Caco-2 (cell line): Measurements from ENCODE around the gene AGBL5. TPM values are rescaled to one million over a fixed set of nuclear protein-coding genes. Genes with fewer than 3 reads are reported as not detected.

Experiments
- BruUV-seq: library from RNA; stranded (reverse); fragments of 400-500 nt; replicated peaks from 2 replicates; lab custom pipeline; 2021; lab: Mats Ljungman, UMichigan
- CTCF ChIA-PET: fragments of 300-600 bp; sonication (Branson Sonifier 250); formaldehyde crosslinking; loops from one replicate; lab custom pipeline; 2022; ENCODE audit warnings: antibody characterized with exemption; lab: Charles Lee
- POLR2A ChIA-PET: fragments of 300-600 bp; sonication (Branson Sonifier 250); formaldehyde crosslinking; loops from one replicate; lab custom pipeline; 2022; ENCODE audit warnings: antibody characterized with exemption; lab: Charles Lee
- DNase-seq, 2 experiments: peaks; one replicate each; pipeline versions ENCODE4 v3.0.0 to v3.0.0-alpha.2; 2020 to 2022
- H3K27me3 ChIP-seq: replicated peaks from 2 replicates; pipeline ENCODE4 v1.6.0; 2011; ENCODE audit warnings: low read length; ENCODE audit not compliant: control insufficient read depth, insufficient read depth
- H3K36me3 ChIP-seq: 2 replicates; pipeline ENCODE4 v1.5.1; 2011; ENCODE audit warnings: low read length; ENCODE audit not compliant: control insufficient read depth, insufficient read depth
- H3K4me1 ChIP-seq: fragments of 250-450 bp; sonication (Bioruptor Pico); 2 replicates; pipeline ENCODE4 v1.5.1; 2020; ENCODE audit warnings: mild to moderate bottlenecking
- H3K4me3 ChIP-seq: 2 replicates; pipeline ENCODE4 v1.5.1; 2011; ENCODE audit warnings: low read depth, mild to moderate bottlenecking, control low read depth, low read length
- H3K9me3 ChIP-seq: fragments of 250-450 bp; sonication (Bioruptor Pico); 2 replicates; pipeline ENCODE4 v1.5.1; 2020; ENCODE audit warnings: mild to moderate bottlenecking, moderate library complexity
- H3K27ac Mint-ChIP-seq: one replicate; pipeline ENCODE4 v1.8.0; 2022; ENCODE audit warnings: mixed read lengths; ENCODE audit not compliant: unreplicated experiment
- H3K27me3 Mint-ChIP-seq: one replicate; pipeline ENCODE4 v1.8.0; 2022; ENCODE audit warnings: mixed read lengths; ENCODE audit not compliant: insufficient read depth, unreplicated experiment
- H3K36me3 Mint-ChIP-seq: one replicate; pipeline ENCODE4 v1.8.0; 2022; ENCODE audit warnings: mild to moderate bottlenecking, mixed read lengths; ENCODE audit not compliant: insufficient read depth, unreplicated experiment
- H3K4me1 Mint-ChIP-seq: one replicate; pipeline ENCODE4 v1.8.0; 2022; ENCODE audit warnings: low read depth, mixed read lengths; ENCODE audit not compliant: unreplicated experiment
- H3K4me3 Mint-ChIP-seq: one replicate; pipeline ENCODE4 v1.8.0; 2022; ENCODE audit warnings: mild to moderate bottlenecking, moderate library complexity, mixed read lengths; ENCODE audit not compliant: unreplicated experiment
- H3K9me3 Mint-ChIP-seq: one replicate; pipeline ENCODE4 v1.8.0; 2022; ENCODE audit warnings: mixed read lengths; ENCODE audit not compliant: unreplicated experiment
- CTCF ChIP-seq, 2 experiments: fragments of 200-600 bp in 1 of 2; IDR thresholded peaks; 1 replicate in 1 of 2; 2 replicates in 1 of 2; pipeline versions ENCODE4 v1.5.1 to v1.8.0; 2011 to 2022; ENCODE audit warnings: antibody characterized with exemption in 1 of 2, control low read depth in 1 of 2, inconsistent platforms in 1 of 2, low read depth in 1 of 2, low read length in 1 of 2, mild to moderate bottlenecking in 1 of 2, moderate library complexity in 1 of 2; ENCODE audit not compliant: insufficient read depth in 1 of 2, severe bottlenecking in 1 of 2, unreplicated experiment in 1 of 2
- intact Hi-C: fragments of 100-400 bp; cut with micrococcal nuclease; formaldehyde crosslinking; loops from one replicate; pipeline ENCODE4 v1.10.0; 2022; ENCODE audit not compliant: unreplicated experiment
- total RNA-seq: library from RNA; stranded (reverse); gene quantifications from 2 replicates; pipeline ENCODE4 v1.2.3, GENCODE V29; 2022

The AGBL5 gene
- total RNA-seq, 1 experiment from 2014 or later: 34.1 TPM

- H3K27me3 ChIP-seq: no peaks in the 10 kb centered on the region
- H3K27me3 Mint-ChIP-seq: no peaks in the 10 kb centered on the region
- H3K9me3 ChIP-seq: no peaks in the 10 kb centered on the region
- peaks cover 58% of the 10 kb centered on the region for H3K36me3 Mint-ChIP-seq
- no peak for DNase-seq
- BruUV-seq: no TSS peak
- intact Hi-C loops: no loop called here
- H3K4me3 Mint-ChIP-seq: no peak overlapping the region
- TF ChIP-seq CTCF (IDR thresholded peaks at IDR 0.05; ENCODE audit: insufficient read depth in 1 of 2, low read depth in 1 of 2, low read length in 1 of 2, severe bottlenecking in 1 of 2, unreplicated experiment in 1 of 2): no peak
- H3K27ac Mint-ChIP-seq: no peak overlapping the region
- CTCF ChIA-PET: interaction anchor here (0.9 kb wide), 1 partner anchor 16 kb away, joined by 3 read pairs; the partner anchor contains the start of gene AGBL5
- H3K36me3 ChIP-seq: no peaks in the 10 kb centered on the region; the same call in 1 of the 2 replicates
- no peaks in the 10 kb centered on the region for H3K9me3 Mint-ChIP-seq
- no peak overlapping the region for H3K4me3 ChIP-seq
- peaks cover 9% of the 10 kb centered on the region for H3K4me1 Mint-ChIP-seq
- no peaks in the 10 kb centered on the region for H3K4me1 ChIP-seq
- POLR2A ChIA-PET: no interaction called here
These were observed 15.9 kb downstream of the AGBL5 start for GRCh38 chr2:27067385-27067784.

GRCh38 chr2:27069436-27069835 lies 18.0 kb downstream of the AGBL5 start:
- Histone ChIP-seq H3K4me3 (no peak overlapping the region), H3K36me3 (no peaks in the 10 kb centered on the region; the same call in 1 of the 2 replicates), H3K9me3 (no peaks in the 10 kb centered on the region), H3K27me3 (no peaks in the 10 kb centered on the region), H3K4me1 (no peaks in the 10 kb centered on the region)
- Mint-ChIP-seq H3K9me3 (no peaks in the 10 kb centered on the region), H3K36me3 (peaks cover 51% of the 10 kb centered on the region), H3K27ac (peak overlapping the region; percentile 34), H3K4me3 (no peak overlapping the region), H3K27me3 (peaks cover 3% of the 10 kb centered on the region), H3K4me1 (peaks cover 9% of the 10 kb centered on the region)
- intact Hi-C loops: no loop called here
- no TSS peak for BruUV-seq
- TF ChIP-seq CTCF (IDR thresholded peaks at IDR 0.05; ENCODE audit: insufficient read depth in 1 of 2, low read depth in 1 of 2, low read length in 1 of 2, severe bottlenecking in 1 of 2, unreplicated experiment in 1 of 2): no peak
- ChIA-PET CTCF (no interaction called here), POLR2A (no interaction called here)
- DNase-seq: no peak

GRCh38 chr2:27069961-27070618 lies 18.6 kb downstream of the AGBL5 start:
- peak overlapping the region; percentile 34 for H3K27ac Mint-ChIP-seq
- intact Hi-C loops: no loop called here
- no peak for TF ChIP-seq CTCF (IDR thresholded peaks at IDR 0.05; ENCODE audit: insufficient read depth in 1 of 2, low read depth in 1 of 2, low read length in 1 of 2, severe bottlenecking in 1 of 2, unreplicated experiment in 1 of 2)
- POLR2A ChIA-PET: no interaction called here
- peaks cover 5% of the 10 kb centered on the region for H3K27me3 Mint-ChIP-seq
- H3K4me1 Mint-ChIP-seq: peaks cover 9% of the 10 kb centered on the region
- no peaks in the 10 kb centered on the region for H3K27me3 ChIP-seq
- no peaks in the 10 kb centered on the region for H3K9me3 Mint-ChIP-seq
- no peaks in the 10 kb centered on the region for H3K4me1 ChIP-seq
- H3K4me3 ChIP-seq: peak overlapping the region; percentile 90
- H3K36me3 ChIP-seq: no peaks in the 10 kb centered on the region; the same call in 1 of the 2 replicates
- no peak for DNase-seq
- no TSS peak for BruUV-seq
- H3K9me3 ChIP-seq: no peaks in the 10 kb centered on the region
- H3K36me3 Mint-ChIP-seq: peaks cover 51% of the 10 kb centered on the region
- CTCF ChIA-PET: no interaction called here
- H3K4me3 Mint-ChIP-seq: peak overlapping the region; percentile 95
